ENCODE data around the gene FBXW8.

DNA sequence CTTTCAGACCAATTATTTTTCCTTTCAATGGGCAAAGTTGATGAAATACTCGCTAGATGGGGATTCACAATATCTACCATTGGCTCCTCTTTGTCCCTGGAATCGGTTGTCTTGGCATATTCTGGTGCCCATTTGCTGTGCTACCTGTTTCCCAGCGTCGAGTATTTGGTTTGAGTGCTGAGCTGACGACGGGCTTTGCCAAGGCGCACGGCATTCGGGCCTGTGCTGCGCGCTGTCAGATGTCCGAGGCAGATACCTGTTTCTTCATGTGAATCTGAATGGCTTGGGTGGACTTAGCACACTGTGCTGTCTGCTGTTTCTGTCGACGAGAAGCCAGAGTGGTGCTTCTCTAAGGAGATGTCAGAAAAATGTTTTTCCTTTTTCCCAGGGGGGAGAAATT is 107.5 kb downstream of the FBXW8 start:
- TF ChIP-seq CTCF (tag by site-specific recombination; IDR thresholded peaks at IDR 0.05) (no peak), ZBTB7A (tag by site-specific recombination; IDR thresholded peaks at IDR 0.05; ENCODE audit: low read depth) (no peak), MZF1 (tag by site-specific recombination; IDR thresholded peaks at IDR 0.05; ENCODE audit: borderline replicate concordance) (no peak), FEZF1 (tag by site-specific recombination; IDR thresholded peaks at IDR 0.05) (no peak), TCF7L2 (IDR thresholded peaks at IDR 0.05; ENCODE audit: borderline replicate concordance, low read depth, low read length) (no peak), ZNF776 (tag by site-specific recombination; IDR thresholded peaks at IDR 0.05; ENCODE audit: borderline replicate concordance) (no peak), ZNF214 (tag by site-specific recombination; IDR thresholded peaks at IDR 0.05; ENCODE audit: borderline replicate concordance) (no peak), SP2 (tag by site-specific recombination; IDR thresholded peaks at IDR 0.05) (no peak), REPIN1 (tag by site-specific recombination; IDR thresholded peaks at IDR 0.05; ENCODE audit: low read depth) (no peak), ZNF629 (tag by site-specific recombination; IDR thresholded peaks at IDR 0.05) (no peak), ZNF747 (tag by site-specific recombination; IDR thresholded peaks at IDR 0.05) (no peak), ZNF311 (tag by site-specific recombination; IDR thresholded peaks at IDR 0.05; ENCODE audit: borderline replicate concordance) (no peak), REST (tag by site-specific recombination; IDR thresholded peaks at IDR 0.05) (no peak)
